ENCODE measurements around the gene REPIN1. TPM values are rescaled to one million over a fixed set of nuclear protein-coding genes. Genes with fewer than 3 reads are reported as not detected.

Gene REPIN1
- total and polyA plus RNA-seq, 2 experiments from 2014 or later: 79.1 to 107 TPM

- DNase-seq (ENCODE audit: low spot score): no peak
- H3K4me3 ChIP-seq: peak overlapping the region; percentile 20
- H3K27ac ChIP-seq: no peak overlapping the region
- no peaks in the 10 kb centered on the region for H3K9me3 ChIP-seq (ENCODE audit: low read depth)
- no peak for TF ChIP-seq CTCF (IDR thresholded peaks at IDR 0.05; ENCODE audit: poor library complexity)
- no peak for TF ChIP-seq EZH2phosphoT487 (IDR thresholded peaks at IDR 0.05; ENCODE audit: low read depth, severe bottlenecking, unreplicated experiment)
- TF ChIP-seq EZH2 (IDR thresholded peaks at IDR 0.05; ENCODE audit: borderline replicate concordance): peak; percentile 39
- peak overlapping the region; percentile 52 for H2AFZ ChIP-seq
- H4K20me1 ChIP-seq (ENCODE audit: insufficient read depth, poor library complexity, severe bottlenecking): no peaks in the 10 kb centered on the region
- peak overlapping the region; percentile 89 for H3K4me2 ChIP-seq
- H3K4me1 ChIP-seq (ENCODE audit: insufficient read depth): peaks cover 20% of the 10 kb centered on the region
- peaks cover 22% of the 10 kb centered on the region for H3K27me3 ChIP-seq
- no peaks in the 10 kb centered on the region for H3K9me2 ChIP-seq (replicated peaks; ENCODE audit: insufficient read depth)
- no peaks in the 10 kb centered on the region for H3K79me2 ChIP-seq
- no peaks in the 10 kb centered on the region for H3K36me3 ChIP-seq (replicated peaks; ENCODE audit: insufficient read depth, low read depth)
- WGBS (ENCODE audit: low lambda C conversion rate, missing lambda C conversion rate): 6% methylated on average over 23 of the region's 29 CpGs
Observed at GRCh38 chr7:150340875-150341262, 27.8 kb upstream of the REPIN1 start.

GRCh38 chr7:150341263-150342120 is 27.1 kb upstream of the REPIN1 start, which contains the start of gene RARRES2:
Gene RARRES2, minus strand, starts transcription at chr7:150341629. Its CDS starts 1,020 bp downstream, at chr7:150340609.
- Histone ChIP-seq H3K9me3 (ENCODE audit: low read depth) (no peaks in the 10 kb centered on the region), H4K20me1 (ENCODE audit: insufficient read depth, poor library complexity, severe bottlenecking) (no peaks in the 10 kb centered on the region), H3K9me2 (replicated peaks; ENCODE audit: insufficient read depth) (no peaks in the 10 kb centered on the region), H3K36me3 (replicated peaks; ENCODE audit: insufficient read depth, low read depth) (no peaks in the 10 kb centered on the region), H3K27ac (no peak within 1 kb of the TSS), H3K4me3 (peak within 1 kb of the TSS; percentile 20), H3K4me1 (ENCODE audit: insufficient read depth) (peaks cover 20% of the 10 kb centered on the region), H3K27me3 (peaks cover 22% of the 10 kb centered on the region), H3K79me2 (no peaks in the 10 kb centered on the region), H2AFZ (peak within 1 kb of the TSS; percentile 52), H3K4me2 (peak within 1 kb of the TSS; percentile 89)
- peak; percentile 44 for DNase-seq (ENCODE audit: low spot score)
- 8% methylated on average over 33 of the region's 49 CpGs for WGBS (ENCODE audit: low lambda C conversion rate, missing lambda C conversion rate)
- TF ChIP-seq EZH2phosphoT487 (IDR thresholded peaks at IDR 0.05; ENCODE audit: low read depth, severe bottlenecking, unreplicated experiment): no peak
- no peak for TF ChIP-seq CTCF (IDR thresholded peaks at IDR 0.05; ENCODE audit: poor library complexity)
- no peak for TF ChIP-seq EZH2 (IDR thresholded peaks at IDR 0.05; ENCODE audit: borderline replicate concordance)

DNA sequence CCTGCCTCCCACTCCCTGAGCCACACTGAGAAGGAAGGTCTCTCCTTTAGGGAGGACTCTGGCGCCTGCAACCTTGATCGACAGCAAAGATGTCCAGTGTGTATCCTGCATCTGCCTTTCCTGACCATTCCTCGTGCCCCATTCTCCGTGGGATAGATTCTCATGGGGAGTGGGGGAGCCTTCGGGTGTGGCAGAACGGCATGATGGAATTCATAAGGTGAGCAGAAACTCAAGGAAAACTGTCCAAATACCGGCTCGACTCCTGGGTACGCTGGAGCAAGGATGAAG is 26.6 kb upstream of the REPIN1 start:
- no peaks in the 10 kb centered on the region for H3K36me3 ChIP-seq (replicated peaks; ENCODE audit: insufficient read depth, low read depth)
- H3K27me3 ChIP-seq: peaks cover 22% of the 10 kb centered on the region
- H3K4me2 ChIP-seq: peak overlapping the region; percentile 89
- H3K79me2 ChIP-seq: no peaks in the 10 kb centered on the region
- no peak overlapping the region for H2AFZ ChIP-seq
- H4K20me1 ChIP-seq (ENCODE audit: insufficient read depth, poor library complexity, severe bottlenecking): no peaks in the 10 kb centered on the region
- H3K27ac ChIP-seq: no peak overlapping the region
- DNase-seq (ENCODE audit: low spot score): no peak
- no peak overlapping the region for H3K4me3 ChIP-seq
- TF ChIP-seq CTCF (IDR thresholded peaks at IDR 0.05; ENCODE audit: poor library complexity): no peak
- no peak for TF ChIP-seq EZH2phosphoT487 (IDR thresholded peaks at IDR 0.05; ENCODE audit: low read depth, severe bottlenecking, unreplicated experiment)
- no peak for TF ChIP-seq EZH2 (IDR thresholded peaks at IDR 0.05; ENCODE audit: borderline replicate concordance)
- H3K9me2 ChIP-seq (replicated peaks; ENCODE audit: insufficient read depth): no peaks in the 10 kb centered on the region
- 84% methylated on average over 9 of the region's 9 CpGs for WGBS (ENCODE audit: low lambda C conversion rate, missing lambda C conversion rate)
- H3K4me1 ChIP-seq (ENCODE audit: insufficient read depth): peaks cover 20% of the 10 kb centered on the region
- H3K9me3 ChIP-seq (ENCODE audit: low read depth): no peaks in the 10 kb centered on the region
